DND-41 (cell line): ENCODE results near the gene CCDC171.

ENCODE experiments used
- EZH2 ChIP-seq: IDR thresholded peaks from 3 replicates; pipeline ENCODE4 v1.6.1; 2012; ENCODE audit warnings: borderline replicate concordance, low read depth, mild to moderate bottlenecking, moderate library complexity, low read length, inconsistent platforms; ENCODE audit not compliant: severe bottlenecking
- TF ChIP-seq, protein P1 (sequence below): IDR thresholded peaks from 2 replicates; pipeline ENCODE4 v1.5.1; 2012; ENCODE audit warnings: borderline replicate concordance, low read length, moderate library complexity, mild to moderate bottlenecking; ENCODE audit not compliant: poor library complexity, severe bottlenecking; ENCODE audit errors: extremely low read depth

DNA sequence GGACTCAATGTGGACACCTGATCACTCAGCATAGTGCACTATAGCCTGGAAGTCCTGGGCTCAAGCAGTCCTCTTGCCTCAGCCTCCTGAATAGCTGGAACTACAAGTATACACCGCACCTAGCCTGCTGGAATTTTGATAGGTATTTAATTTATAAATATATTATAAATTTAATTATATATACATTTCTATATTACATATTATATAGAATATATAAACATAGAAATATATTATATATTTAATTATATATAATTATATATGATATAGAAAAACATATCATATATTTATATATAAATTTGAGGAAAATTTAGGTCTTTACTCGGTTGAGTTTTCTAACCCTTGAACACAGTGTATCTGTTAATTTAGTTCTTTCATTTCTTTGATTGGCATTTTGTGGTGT, 26.9 kb upstream of the CCDC171 start:
- TF ChIP-seq, protein P1, sequence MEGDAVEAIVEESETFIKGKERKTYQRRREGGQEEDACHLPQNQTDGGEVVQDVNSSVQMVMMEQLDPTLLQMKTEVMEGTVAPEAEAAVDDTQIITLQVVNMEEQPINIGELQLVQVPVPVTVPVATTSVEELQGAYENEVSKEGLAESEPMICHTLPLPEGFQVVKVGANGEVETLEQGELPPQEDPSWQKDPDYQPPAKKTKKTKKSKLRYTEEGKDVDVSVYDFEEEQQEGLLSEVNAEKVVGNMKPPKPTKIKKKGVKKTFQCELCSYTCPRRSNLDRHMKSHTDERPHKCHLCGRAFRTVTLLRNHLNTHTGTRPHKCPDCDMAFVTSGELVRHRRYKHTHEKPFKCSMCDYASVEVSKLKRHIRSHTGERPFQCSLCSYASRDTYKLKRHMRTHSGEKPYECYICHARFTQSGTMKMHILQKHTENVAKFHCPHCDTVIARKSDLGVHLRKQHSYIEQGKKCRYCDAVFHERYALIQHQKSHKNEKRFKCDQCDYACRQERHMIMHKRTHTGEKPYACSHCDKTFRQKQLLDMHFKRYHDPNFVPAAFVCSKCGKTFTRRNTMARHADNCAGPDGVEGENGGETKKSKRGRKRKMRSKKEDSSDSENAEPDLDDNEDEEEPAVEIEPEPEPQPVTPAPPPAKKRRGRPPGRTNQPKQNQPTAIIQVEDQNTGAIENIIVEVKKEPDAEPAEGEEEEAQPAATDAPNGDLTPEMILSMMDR = no peak
- no peak for TF ChIP-seq EZH2
